HG02884 (cell line): ENCODE data around the gene RLIM.
A peak's percentile ranks its signal among the peaks of the same experiment; 100 is the strongest.

Experiments used
- ATAC-seq: cut with Tn5 transposase; IDR thresholded peaks from one replicate; pipeline ENCODE4 v1.9.1; 2021; ENCODE audit warnings: mild to moderate bottlenecking, moderate library complexity; ENCODE audit not compliant: unreplicated experiment

RLIM gene

DNA sequence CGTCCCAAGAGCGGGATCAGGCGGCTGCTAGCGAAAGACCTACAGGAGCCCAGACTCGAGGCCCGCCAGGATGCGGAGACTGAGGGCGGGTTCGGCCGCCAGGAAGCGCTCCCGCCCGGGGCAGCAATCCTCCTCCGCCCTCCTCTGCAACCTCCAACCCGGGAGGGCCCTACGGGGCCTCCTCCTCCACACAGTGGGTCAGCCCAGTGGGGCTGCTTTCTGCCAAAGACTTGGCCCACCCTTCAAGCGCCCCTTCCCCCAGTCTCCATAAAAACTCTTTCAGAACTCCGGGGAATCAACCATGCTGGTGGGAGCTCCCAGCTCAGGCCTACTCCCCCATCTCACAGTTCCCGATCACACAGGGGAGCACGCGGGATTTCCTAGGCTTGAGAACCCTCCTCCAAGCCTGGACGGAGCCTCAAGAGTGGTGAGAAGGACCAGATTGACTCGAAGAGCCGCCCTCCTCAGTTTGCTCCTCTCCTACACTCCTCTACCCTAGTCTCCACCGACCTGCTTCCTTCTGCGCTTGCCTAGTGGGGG, 77.5 kb downstream of the RLIM start:
- no peak for ATAC-seq

DNA sequence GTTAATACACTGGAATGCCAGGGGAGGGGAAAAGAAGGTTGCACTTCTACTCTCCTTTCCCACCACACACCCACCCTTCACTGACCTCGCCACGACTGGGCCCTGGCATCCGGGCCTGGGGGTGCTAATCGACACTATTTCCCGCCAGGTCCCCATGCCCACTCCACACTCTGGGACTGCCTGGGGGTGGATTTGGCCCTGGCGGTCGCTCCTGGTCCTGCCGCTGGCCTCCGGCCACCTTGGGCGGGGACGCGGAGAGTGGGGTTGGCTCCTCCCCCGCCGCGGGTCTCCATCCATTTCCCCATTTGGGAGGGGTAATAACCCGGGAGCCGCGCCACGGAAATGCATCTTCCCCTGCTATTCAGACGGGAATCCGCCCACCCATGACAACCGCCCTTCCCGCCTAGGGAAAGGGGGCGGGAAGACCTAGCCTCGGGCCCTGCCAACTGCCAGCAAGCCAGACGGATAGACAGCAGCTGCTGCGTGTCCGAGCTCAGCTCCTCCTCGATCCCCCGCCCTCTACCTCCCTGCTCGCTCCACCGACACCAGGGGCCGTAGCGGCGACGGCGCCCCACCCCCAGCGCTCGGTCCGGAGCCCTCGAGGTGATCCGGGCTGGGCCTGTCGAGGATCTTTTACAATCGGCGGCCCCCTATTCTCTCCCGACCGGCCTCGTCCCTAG, 78.1 kb downstream of the RLIM start:
- ATAC-seq: peak; percentile 30

DNA sequence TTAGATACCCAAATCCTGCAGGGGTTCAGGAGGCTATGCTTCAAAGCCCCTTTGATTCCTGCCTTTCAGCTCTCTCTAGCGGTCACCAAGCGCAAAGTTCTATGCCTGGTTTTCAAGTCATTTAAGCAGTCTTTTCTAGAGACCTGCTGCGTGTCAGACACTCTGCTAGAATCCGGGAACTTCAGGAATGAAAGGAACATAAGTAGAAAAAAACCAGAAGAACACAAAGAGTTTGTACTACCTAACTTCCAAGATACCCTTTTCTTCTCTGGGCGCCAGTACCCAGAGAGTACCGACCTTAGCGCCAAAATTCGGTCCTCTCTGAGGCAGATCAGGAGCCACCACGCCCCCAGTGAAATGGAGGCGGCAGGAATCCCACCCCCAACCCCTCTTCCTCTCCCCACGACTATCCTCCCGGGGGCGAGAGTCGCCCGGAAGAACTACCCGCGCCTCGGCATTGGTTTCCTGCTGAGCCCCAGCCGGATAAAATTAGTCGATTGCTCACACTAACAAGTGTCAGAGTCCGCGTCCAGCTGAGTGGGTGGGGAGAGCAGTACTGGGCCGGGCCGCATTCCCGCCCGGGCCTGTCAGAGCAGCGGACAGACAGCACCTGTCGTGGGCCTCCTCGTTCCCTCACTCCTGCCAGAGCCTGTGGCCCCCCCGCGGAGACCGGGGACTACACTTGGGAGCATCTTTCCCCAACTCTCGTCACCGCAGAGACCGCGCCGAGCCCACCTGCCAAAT, 78.8 kb downstream of the RLIM start:
- no peak for ATAC-seq
